GM20431 (cell line): ENCODE results near the gene BNIP5.

Experiments
- in situ Hi-C: fragments of 300-500 bp; cut with MseI, MboI; formaldehyde crosslinking; loops from one replicate; pipeline ENCODE4 v1.15.0; 2020; ENCODE audit warnings: low sequenced_read_pairs; ENCODE audit not compliant: unreplicated experiment

Gene BNIP5

GRCh38 chr6:36302227-36302976, 34.3 kb downstream of the BNIP5 start:
- in situ Hi-C loops, result no loop called here

- in situ Hi-C loops, result no loop called here
Observed at GRCh38 chr6:36301781-36302180, 34.9 kb downstream of the BNIP5 start.

GRCh38 chr6:36301085-36301658, 35.5 kb downstream of the BNIP5 start:
- in situ Hi-C loops, result no loop called here

DNA sequence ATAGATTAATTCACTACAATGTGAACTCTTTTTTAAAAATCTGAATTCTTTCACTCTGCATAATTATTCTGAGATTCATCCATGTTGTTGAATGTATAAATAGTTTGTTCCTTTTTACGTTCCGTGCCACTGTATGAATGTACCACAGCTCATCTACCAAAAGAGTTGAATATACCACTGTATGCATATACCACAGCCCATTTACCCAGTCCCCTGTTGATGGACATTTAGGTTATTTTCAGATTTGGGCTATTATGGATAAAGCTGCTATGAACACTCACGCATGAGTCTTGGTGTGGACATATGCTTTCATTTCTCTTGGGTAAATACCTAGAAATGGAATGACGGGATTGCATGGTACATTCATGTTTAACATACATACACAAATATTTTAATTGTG, 38.7 kb downstream of the BNIP5 start:
- in situ Hi-C loops, result loop anchor here (10.0 kb wide), 1 partner anchor 67 kb away; no protein-coding TSS in a partner anchor

GRCh38 chr6:36297511-36297910, 39.2 kb downstream of the BNIP5 start:
- in situ Hi-C loops, result loop anchor here (10.0 kb wide), 1 partner anchor 67 kb away; no protein-coding TSS in a partner anchor

DNA sequence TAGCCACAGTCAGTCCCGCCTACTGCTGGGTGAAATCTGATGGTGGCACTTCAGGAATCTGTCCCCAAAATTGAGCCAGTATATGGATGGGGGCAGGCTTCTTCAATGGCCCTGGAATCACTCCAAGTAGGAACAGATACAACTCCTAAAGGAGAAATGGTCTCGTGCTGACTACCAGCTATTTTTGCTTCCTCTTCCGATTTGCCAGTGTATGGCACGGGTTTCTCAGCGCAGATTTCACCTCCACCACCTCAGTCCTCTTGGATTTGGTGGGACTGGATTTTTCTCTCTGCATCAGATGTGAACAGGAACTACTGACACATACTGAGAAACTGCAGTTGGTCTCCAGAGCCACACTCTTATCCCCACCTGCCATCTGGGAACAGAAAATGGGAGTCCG, 39.6 kb downstream of the BNIP5 start:
- in situ Hi-C loops, result loop anchor here (10.0 kb wide), 1 partner anchor 68 kb away; no protein-coding TSS in a partner anchor

DNA sequence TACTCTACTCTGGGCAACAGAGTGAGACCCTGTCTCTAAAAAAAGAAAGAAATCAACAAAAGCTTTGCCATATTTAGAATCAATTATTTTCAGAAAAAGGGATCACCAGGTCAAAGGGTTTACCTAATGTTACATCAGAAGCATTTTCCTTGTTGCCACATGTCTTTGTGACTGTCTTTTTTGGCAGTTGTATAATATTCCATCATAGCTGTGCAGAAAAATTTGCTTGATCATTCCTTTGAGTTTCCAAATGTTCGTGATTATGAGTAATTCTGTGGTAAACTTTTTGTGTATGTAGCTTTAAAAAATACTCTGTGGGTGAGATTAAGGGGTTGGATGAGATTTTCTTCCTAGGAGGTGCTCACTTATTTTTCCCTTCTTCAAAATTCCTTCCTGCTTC, 40.4 kb downstream of the BNIP5 start:
- in situ Hi-C loops, result loop anchor here (10.0 kb wide), 1 partner anchor 69 kb away; no protein-coding TSS in a partner anchor

GRCh38 chr6:36292170-36292569, 44.5 kb downstream of the BNIP5 start:
- in situ Hi-C loops, result loop anchor here (10.0 kb wide), 1 partner anchor 73 kb away; no protein-coding TSS in a partner anchor

DNA sequence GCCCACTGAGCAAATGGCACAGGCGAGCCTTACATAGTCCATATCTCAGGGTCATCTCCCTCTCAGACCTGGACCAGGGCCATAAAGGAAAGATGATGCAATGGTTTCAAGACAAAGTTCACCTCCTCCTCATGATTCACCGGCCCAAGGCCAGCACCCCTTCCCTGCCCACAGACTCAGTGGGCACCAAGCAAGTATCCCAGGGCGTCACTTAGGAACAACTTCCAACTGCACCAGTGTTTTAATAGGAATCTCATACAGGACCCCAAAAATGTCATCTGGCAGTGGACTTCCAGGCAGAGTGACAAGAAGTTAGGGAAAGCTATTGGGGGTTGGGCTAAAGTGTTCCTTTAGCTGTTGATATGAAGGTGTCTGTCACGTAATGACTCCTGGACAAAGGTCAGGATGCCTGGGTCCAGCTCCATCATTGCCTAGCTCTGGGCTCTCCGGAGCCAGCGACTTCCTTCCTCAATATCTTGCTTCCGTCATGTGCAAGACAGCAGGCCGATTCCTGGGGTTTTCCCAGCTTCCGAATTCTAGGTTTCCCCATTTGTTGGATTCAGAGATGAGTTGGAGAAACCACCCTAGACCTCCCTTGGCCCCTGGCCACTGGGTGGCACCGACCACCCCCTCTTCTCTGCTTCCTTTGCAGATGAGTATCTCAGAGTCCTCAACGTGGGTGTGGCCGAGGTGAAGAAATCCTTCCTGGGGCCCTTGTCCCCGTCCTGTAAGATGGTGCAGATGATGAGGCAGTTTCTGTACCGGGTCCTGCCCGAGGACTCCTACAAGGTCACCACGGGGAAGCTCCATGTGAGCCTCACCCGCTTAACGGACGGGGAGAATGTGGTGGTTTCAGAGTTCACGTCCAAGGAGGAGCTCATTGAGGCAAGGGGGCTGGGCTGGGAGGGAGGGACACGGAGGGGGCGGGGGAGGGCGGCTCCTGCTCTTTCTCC, 45.7 kb downstream of the BNIP5 start:
- in situ Hi-C loops, result loop anchor here (10.0 kb wide), 1 partner anchor 74 kb away; no protein-coding TSS in a partner anchor

- in situ Hi-C loops, result no loop called here
Observed at GRCh38 chr6:36289281-36289878, 47.3 kb downstream of the BNIP5 start.

DNA sequence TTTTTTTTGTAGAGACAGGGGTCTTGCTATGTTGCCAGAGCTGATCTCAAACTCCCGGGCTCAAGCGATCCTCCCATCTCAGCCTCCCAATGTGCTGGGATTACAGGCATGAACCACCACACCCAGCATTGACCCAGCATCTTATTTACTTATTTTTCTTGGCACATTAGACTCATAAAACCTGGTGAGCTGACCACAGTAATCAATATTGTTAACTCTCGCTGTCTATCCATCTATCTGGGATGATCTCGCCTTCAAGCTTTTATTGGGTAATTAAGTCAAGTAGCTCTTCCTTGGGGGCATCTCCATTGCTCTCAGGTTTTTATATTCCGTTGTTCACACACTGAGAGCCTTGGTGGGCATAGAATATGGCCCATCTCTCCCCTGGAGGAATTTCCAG, 49.8 kb downstream of the BNIP5 start:
- in situ Hi-C loops, result no loop called here

DNA sequence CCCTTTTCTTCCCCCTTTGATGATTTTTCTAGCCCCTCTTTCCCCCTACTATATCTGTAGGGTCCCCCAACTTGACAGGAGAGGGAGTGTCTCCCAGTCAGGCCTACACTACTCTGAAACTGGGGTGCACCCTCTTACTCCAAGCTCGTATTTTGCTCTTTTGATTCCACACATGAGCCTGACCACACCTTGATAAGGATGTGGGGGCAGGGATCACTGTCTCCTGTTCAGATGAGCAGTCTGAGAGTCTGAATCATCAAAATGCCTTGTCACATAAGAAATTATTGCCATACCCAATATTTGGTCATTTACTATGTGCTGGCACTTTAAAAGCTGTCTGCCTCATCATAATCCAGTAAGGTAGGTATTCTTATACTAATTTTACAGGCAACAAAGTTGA, 50.9 kb downstream of the BNIP5 start:
- in situ Hi-C loops, result no loop called here

- in situ Hi-C loops, result no loop called here
Observed at GRCh38 chr6:36285187-36285671, 51.5 kb downstream of the BNIP5 start.

DNA sequence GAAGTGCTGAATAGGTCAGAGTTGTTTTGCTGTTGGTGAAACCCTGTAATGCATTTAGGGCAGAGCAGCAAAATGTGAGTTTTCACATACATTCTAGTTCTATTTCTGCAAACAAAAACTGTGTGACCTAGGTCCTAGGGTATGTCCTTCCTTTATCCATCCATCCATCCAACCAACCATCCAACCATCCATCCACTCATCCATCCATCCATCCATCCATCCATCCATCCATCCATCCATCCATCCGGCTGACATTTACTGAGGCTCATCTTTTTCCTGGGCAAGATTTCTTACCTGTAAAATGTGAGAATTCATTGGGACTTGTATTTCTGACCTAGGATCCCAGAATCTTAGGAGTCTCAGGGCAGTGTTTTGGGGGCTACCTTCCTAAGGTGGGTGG, 52.3 kb downstream of the BNIP5 start:
- in situ Hi-C loops, result no loop called here

DNA sequence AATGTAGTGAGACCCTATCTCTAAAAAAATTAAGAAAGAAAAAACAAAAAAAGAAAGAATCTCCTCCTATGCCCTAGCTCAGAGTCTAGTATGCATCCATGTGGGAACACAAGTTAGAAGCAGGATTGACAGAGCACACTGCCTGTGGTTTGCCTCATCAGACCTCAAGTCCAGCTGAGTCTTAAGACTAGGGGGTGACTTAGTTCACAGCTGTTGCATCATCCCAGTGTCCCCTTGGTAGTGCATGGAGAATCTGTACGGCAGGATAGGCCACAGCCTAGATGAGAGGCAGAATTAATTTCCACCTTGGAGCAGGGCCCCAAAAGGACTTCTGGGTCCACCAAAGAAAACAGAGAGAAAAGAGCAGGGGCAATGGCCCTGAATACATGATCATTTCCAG, 53.1 kb downstream of the BNIP5 start:
- in situ Hi-C loops, result no loop called here

DNA sequence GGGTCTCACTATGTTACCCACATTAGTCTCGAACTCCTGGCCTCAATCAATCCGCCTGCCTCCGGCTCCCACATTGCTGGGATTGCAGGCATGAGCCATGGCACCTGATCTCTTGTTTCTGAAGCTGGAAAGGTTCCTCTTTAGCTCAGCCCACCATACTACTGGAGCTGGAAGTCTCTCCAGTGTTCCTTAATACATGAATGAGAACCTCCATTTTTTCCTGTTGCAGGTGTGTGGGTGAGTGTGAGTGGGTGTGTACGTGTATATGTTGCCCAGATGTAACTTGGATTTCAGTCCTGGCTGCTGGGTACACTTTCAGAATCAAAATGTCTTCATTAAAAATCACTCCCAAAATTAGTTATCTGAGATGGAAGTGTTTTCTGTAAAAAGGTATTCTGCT, 55.7 kb downstream of the BNIP5 start:
- in situ Hi-C loops, result no loop called here

DNA sequence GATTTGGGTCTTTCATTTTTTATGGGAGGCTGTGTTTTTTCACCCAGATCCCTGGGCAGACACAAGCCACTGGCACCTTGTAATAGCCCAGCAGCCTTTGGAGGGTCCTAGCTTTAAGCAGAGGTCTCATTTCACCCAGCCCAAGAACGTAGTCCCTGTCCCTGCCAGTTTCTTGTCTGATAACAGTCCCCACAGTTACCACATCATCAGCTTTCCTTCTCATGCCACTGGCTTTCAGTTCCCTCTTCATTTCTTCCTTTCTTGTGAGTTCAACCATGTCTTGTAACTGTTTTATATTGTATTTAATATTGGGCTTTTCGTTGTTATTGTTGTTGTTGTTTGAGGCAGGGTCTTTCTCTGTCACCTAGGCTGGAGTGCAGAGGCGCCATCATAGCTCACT, 56.2 kb downstream of the BNIP5 start:
- in situ Hi-C loops, result no loop called here

DNA sequence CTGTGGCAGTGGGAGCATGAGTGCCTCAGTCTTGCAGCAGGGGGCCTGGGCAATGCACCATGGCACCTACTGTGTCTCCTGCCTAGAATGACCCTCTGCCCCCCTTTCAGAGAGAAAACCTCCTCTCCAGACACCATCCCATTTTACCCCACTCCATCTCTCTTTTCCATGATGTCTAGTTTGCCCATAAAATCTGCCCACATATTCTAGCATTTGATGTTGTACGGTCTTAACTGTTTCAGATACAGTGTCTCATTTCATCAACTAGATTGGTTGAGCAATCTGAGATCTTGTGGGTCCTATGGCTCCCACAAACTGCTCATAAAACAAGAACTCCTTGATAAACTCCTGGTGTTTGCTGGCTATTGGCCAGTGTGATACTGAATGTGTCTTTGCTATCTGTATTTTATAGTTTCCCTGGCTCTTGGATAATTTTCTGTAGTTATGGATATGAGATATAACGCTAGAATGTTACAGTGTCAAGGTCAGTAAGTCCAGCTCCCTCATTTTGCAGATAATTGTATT, 58.7 kb downstream of the BNIP5 start:
- in situ Hi-C loops, result no loop called here

- in situ Hi-C loops, result no loop called here
Observed at GRCh38 chr6:36276581-36277536, 59.8 kb downstream of the BNIP5 start.
